ENCODE measurements around the gene RNLS.

DNA sequence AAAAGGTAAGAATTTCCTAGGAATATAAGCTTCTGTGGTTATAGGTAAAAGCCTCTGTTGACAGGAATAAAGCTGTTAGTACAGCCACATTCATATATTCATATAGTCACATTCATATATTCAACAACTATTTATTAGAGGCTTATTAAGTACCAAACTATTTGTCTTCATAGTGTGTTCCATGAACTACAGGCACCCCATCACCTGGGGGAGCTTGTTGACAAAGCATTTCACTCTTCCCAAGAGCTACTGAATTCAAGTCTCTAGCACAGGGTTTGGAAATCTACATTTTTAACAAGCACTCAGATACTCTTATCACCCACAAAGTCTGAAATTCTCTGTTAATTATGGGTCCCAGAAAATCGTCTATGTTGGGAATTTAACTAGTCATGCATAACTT, 110.6 kb downstream of the RNLS start:
- TF ChIP-seq, protein P1, sequence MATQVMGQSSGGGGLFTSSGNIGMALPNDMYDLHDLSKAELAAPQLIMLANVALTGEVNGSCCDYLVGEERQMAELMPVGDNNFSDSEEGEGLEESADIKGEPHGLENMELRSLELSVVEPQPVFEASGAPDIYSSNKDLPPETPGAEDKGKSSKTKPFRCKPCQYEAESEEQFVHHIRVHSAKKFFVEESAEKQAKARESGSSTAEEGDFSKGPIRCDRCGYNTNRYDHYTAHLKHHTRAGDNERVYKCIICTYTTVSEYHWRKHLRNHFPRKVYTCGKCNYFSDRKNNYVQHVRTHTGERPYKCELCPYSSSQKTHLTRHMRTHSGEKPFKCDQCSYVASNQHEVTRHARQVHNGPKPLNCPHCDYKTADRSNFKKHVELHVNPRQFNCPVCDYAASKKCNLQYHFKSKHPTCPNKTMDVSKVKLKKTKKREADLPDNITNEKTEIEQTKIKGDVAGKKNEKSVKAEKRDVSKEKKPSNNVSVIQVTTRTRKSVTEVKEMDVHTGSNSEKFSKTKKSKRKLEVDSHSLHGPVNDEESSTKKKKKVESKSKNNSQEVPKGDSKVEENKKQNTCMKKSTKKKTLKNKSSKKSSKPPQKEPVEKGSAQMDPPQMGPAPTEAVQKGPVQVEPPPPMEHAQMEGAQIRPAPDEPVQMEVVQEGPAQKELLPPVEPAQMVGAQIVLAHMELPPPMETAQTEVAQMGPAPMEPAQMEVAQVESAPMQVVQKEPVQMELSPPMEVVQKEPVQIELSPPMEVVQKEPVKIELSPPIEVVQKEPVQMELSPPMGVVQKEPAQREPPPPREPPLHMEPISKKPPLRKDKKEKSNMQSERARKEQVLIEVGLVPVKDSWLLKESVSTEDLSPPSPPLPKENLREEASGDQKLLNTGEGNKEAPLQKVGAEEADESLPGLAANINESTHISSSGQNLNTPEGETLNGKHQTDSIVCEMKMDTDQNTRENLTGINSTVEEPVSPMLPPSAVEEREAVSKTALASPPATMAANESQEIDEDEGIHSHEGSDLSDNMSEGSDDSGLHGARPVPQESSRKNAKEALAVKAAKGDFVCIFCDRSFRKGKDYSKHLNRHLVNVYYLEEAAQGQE (IDR thresholded peaks at IDR 0.05; ENCODE audit: insufficient read depth in 1 of 2, low read depth in 2 of 2, low read length in 2 of 2): no peak
- TF ChIP-seq POLR2AphosphoS5 (IDR thresholded peaks at IDR 0.05; ENCODE audit: low read depth, low read length): no peak
- no peak for TF ChIP-seq SIN3A (IDR thresholded peaks at IDR 0.05; ENCODE audit: borderline replicate concordance, insufficient read depth, low read length)
- TF ChIP-seq FOXP2 (optimal IDR thresholded peaks at IDR 0.05; ENCODE audit: borderline replicate concordance, extremely low read depth, extremely low read length, insufficient read depth): no peak
- no peak for TF ChIP-seq TAF1 (IDR thresholded peaks at IDR 0.05; ENCODE audit: borderline replicate concordance, insufficient read depth, low read length)

Measured in PFSK-1 (cell line).